Thoracic aorta (tissue), 2 donors: ENCODE measurements around the gene LRRC41. TPM values are rescaled to one million over a fixed set of nuclear protein-coding genes. Genes with fewer than 3 reads are reported as not detected.

Source experiments
- ATAC-seq: fragments of 150-250 bp; one replicate; pipeline ENCODE4 v1.8.0; 2017; ENCODE audit warnings: low read depth; ENCODE audit not compliant: insufficient number of reproducible peaks, low FRiP score
- DNase-seq: peaks from one replicate; pipeline ENCODE4 v3.0.0-alpha.2; 2020; ENCODE audit warnings: low spot score
- H3K27ac ChIP-seq, 2 donors: fragments of 200-600 bp; sonication (generic); 1 replicate in 1 of 2; 2 replicates in 1 of 2; pipeline ENCODE4 v1.5.1; 2016; ENCODE audit warnings: mild to moderate bottlenecking in 2 of 2, moderate library complexity in 2 of 2
- H3K27me3 ChIP-seq: fragments of 200-600 bp; sonication (generic); replicated peaks from 2 replicates; pipeline ENCODE4 v1.6.0; 2016; ENCODE audit warnings: mild to moderate bottlenecking; ENCODE audit not compliant: insufficient read depth
- H3K36me3 ChIP-seq: fragments of 200-600 bp; sonication (generic); one replicate; pipeline ENCODE4 v1.5.1; 2016
- H3K4me1 ChIP-seq, 2 donors: fragments of 200-600 bp; sonication (generic); 1 replicate in 1 of 2; 2 replicates in 1 of 2; pipeline versions ENCODE4 v1.5.1 to v1.6.0; 2016; ENCODE audit warnings: low read depth in 2 of 2, mild to moderate bottlenecking in 1 of 2; ENCODE audit not compliant: control insufficient read depth in 1 of 2
- H3K4me3 ChIP-seq: fragments of 200-600 bp; sonication (generic); 2 replicates; pipeline ENCODE4 v1.5.1; 2016; ENCODE audit warnings: mild to moderate bottlenecking
- H3K9me3 ChIP-seq: fragments of 200-600 bp; sonication (generic); 2 replicates; pipeline ENCODE4 v1.5.1; 2016
- total RNA-seq, 2 donors: library from RNA; depleted of rRNA; stranded (reverse); fragments of >200 nt; gene quantifications; one replicate each; pipeline versions ENCODE4 v1.1.0 to v1.2.3, GENCODE V29; 2016
- TF ChIP-seq, protein P1 (sequence below): fragments of 200-600 bp; sonication (generic); IDR thresholded peaks from one replicate; pipeline ENCODE4 v1.5.1; 2019; ENCODE audit warnings: antibody characterized with exemption

LRRC41 gene
- total RNA-seq, result 10 to 100 TPM; 70.7 to 76.2 TPM

- Histone ChIP-seq H3K4me3 (peak within 1 kb of the TSS; percentile 92), H3K4me1 (peaks cover 31 to 61% of the 10 kb centered on the region in 2 donors), H3K9me3 (no peaks in the 10 kb centered on the region), H3K27me3 (no peaks in the 10 kb centered on the region), H3K36me3 (no peaks in the 10 kb centered on the region), H3K27ac (peak within 1 kb of the TSS; percentile 98 to 100)
- DNase-seq (peak; percentile 82), ATAC-seq (peak; percentile 88)
- TF ChIP-seq, protein P1, sequence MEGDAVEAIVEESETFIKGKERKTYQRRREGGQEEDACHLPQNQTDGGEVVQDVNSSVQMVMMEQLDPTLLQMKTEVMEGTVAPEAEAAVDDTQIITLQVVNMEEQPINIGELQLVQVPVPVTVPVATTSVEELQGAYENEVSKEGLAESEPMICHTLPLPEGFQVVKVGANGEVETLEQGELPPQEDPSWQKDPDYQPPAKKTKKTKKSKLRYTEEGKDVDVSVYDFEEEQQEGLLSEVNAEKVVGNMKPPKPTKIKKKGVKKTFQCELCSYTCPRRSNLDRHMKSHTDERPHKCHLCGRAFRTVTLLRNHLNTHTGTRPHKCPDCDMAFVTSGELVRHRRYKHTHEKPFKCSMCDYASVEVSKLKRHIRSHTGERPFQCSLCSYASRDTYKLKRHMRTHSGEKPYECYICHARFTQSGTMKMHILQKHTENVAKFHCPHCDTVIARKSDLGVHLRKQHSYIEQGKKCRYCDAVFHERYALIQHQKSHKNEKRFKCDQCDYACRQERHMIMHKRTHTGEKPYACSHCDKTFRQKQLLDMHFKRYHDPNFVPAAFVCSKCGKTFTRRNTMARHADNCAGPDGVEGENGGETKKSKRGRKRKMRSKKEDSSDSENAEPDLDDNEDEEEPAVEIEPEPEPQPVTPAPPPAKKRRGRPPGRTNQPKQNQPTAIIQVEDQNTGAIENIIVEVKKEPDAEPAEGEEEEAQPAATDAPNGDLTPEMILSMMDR, result no peak
Measured at GRCh38 chr1:46303038-46303871, at the start of gene LRRC41, which contains the start of gene UQCRH. LRRC41 (minus strand) TSS chr1:46303616; CDS start chr1:46303322, 294 bp downstream. UQCRH (plus strand) TSS chr1:46303698; CDS start chr1:46303767, 69 bp downstream.

GRCh38 chr1:46352363-46352762 lies 48.9 kb upstream of the LRRC41 start:
- Histone ChIP-seq H3K27me3 (no peaks in the 10 kb centered on the region), H3K4me3 (no peak overlapping the region), H3K27ac (no peak overlapping the region), H3K36me3 (peaks cover 55% of the 10 kb centered on the region), H3K9me3 (no peaks in the 10 kb centered on the region), H3K4me1 (no peaks in the 10 kb centered on the region)
- no peak for DNase-seq
- TF ChIP-seq, protein P1, result no peak
- ATAC-seq, result no peak

- no peak for ATAC-seq
Measured at GRCh38 chr1:46345281-46345680, 41.9 kb upstream of the LRRC41 start.

DNA sequence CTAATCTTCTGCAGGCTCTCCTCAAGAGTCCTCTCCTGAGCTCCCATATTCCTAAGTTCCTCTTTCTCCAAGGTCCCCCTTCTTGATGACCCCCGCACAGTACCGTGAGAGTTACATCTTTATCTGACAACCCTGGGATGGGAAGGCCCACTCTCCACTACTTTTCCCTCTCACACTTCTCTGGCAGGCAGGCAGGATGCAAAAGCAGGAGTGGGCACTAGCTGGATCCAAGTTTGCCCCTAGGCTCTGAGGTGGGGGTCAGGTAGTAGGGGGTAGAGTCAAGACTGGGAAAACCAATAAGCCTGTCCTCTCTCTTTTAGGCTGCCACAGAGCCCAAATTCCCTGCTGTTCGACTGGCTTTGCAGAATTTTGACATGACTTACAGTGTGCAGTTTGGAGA lies 41.1 kb upstream of the LRRC41 start:
- Histone ChIP-seq H3K4me3 (no peak overlapping the region), H3K9me3 (no peaks in the 10 kb centered on the region), H3K27ac (no peak overlapping the region), H3K4me1 (peaks cover 9 to 15% of the 10 kb centered on the region in 2 donors), H3K27me3 (no peaks in the 10 kb centered on the region), H3K36me3 (peaks cover 24% of the 10 kb centered on the region)
- ATAC-seq, result no peak
- TF ChIP-seq, protein P1, result no peak
- DNase-seq, result no peak

More at GRCh38 chr1:46345281-46345680, 41.9 kb upstream of the LRRC41 start:
- Histone ChIP-seq H3K9me3 (no peaks in the 10 kb centered on the region), H3K4me3 (no peak overlapping the region), H3K4me1 (peaks cover 7 to 12% of the 10 kb centered on the region in 2 donors), H3K27ac (no peak overlapping the region), H3K36me3 (peaks cover 31% of the 10 kb centered on the region), H3K27me3 (no peaks in the 10 kb centered on the region)
- no peak for DNase-seq
- TF ChIP-seq, protein P1, result no peak

DNA sequence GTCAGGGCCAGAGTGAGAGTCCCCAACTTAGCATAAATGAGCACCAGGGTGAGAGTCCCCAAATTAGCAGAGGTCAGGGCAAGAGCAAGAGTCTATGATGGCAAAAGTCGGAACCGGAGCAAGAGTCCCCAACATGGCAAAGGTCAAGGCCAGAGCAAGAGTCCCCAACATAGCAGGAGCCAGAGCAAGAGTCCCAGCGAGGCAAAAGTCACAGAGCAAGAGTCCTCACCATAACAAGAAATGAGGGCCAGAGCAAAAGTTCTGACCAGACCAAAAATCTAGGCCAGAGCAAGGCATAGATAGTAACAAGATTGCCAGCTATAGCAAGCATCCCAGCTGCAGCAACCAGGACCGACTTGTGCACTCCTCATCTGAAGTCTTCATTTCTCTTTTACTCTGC lies 40.3 kb upstream of the LRRC41 start:
- ATAC-seq, result no peak
- Histone ChIP-seq H3K9me3 (no peaks in the 10 kb centered on the region), H3K4me1 (peaks cover 12 to 18% of the 10 kb centered on the region in 2 donors), H3K27me3 (no peaks in the 10 kb centered on the region), H3K4me3 (no peak overlapping the region), H3K36me3 (peaks cover 16% of the 10 kb centered on the region), H3K27ac (no peak overlapping the region)
- DNase-seq, result no peak
- TF ChIP-seq, protein P1, result no peak
